HG03060 (cell line): ENCODE results near the gene DPYSL4.
"Not testable (repeated sequence)": the region's sequence is repeated elsewhere in the genome, so short reads cannot be mapped to it uniquely, and the experiment has no call there.

ENCODE experiments used
- ATAC-seq: cut with Tn5 transposase; IDR thresholded peaks from one replicate; pipeline ENCODE4 v1.9.1; 2021; ENCODE audit warnings: low read depth, moderate number of reproducible peaks; ENCODE audit not compliant: unreplicated experiment

The DPYSL4 gene

GRCh38 chr10:132204781-132205473 lies 18.2 kb downstream of the DPYSL4 start:
- no peak for ATAC-seq

DNA sequence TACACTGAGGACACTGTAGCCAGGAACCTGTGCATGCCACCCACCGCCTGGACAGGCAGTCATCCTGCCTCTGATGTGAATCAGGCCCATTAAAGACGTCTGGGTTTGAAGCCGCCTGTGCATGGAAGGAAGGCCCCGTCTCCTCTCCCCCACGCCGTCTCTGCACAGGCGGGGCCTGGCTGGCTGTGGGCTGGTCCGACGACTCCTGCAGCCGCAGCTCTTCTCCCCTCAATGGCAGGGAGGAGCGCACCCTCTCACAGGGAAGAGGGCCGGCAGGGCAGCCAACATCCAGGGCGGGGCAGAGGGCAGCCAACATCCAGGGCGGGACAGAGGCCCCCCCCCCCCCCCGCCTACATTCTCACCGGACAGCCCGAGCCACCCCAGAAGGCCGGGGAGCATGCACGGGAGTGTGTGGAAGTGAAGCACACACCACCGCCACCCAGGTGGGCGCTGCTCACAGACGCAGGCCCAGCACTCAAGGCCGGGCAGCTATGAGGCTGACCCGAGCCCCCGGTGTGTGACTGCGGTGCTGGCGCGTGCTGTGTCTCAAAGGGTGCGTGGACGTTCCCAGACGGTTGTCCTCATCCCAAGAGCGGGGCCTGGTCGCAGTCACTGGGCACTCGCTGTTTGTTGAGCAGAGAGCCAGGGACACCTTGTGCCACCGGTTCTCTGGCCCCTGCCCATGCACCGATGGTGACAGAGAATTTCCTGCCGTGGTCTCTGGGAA lies 19.1 kb downstream of the DPYSL4 start:
- ATAC-seq: no peak

DNA sequence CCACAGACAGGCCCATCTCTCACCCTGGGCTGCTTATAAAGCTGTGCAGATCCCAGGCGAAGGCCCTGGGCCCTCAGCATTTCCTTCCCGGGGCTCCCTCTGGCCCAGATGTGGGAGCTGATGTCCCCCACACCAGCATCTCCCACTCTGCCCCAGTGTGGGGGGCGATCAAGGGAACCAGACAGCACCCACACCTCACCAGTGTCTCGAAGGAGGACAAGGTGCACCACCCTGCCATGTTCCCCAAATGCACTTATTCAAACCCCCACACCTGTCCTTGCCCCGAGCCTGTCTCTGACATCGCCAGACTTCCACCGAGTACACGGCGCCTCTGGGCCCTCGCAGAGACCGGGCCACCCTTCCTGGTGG lies 19.6 kb downstream of the DPYSL4 start:
- no peak for ATAC-seq

- ATAC-seq: no peak
Observed at GRCh38 chr10:132206806-132207535, 20.2 kb downstream of the DPYSL4 start.

DNA sequence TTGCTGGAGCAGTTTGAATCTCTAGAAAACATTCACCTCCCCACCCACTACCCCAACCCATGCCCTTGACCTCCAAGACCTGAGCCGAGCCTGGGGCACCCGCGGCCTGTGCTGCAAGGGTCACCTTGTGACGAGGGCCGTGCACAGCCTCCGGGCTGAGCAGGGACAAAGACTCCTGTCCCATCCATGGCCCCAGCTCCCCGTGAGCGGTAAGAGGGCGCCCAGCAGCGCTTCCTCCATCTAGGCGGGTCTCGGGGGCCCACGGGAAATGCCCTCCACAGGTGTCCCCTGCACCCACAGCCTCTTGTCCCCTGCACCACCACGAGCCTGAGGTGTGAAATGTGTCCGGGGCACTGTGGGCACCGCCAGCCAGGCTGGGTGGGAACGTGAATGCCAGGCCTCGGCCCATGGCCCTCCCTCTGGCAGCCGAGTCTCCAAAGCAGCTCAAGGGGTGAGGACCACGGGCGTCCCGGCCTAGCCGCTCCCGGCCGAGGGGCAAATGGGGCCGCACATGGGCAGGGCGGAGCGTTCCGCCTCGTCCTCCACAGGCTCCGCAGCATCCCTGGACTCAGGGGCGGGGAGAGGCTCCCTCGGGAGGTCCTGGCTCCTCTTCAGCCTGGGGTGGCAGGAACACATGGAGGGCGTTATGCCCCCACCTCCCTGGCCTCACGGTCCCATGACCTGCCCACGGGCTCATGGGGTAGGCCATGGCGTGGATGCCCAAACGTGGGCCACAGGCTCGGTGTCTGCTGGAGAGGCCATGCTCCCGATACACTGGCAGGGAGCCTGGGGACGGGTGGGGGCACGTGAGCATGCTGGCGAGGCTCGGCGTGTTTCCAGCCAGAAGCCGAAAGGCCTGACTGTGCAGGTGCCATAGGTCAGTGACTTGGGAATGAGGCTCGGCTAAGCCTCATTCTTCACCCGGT lies 21.1 kb downstream of the DPYSL4 start:
- ATAC-seq: no peak

- no peak for ATAC-seq
Observed at GRCh38 chr10:132208462-132209050, 21.8 kb downstream of the DPYSL4 start.

- ATAC-seq: no peak
Observed at GRCh38 chr10:132209130-132209529, 22.4 kb downstream of the DPYSL4 start.

GRCh38 chr10:132209978-132210530 lies 23.3 kb downstream of the DPYSL4 start:
- no peak for ATAC-seq

GRCh38 chr10:132210766-132211165 lies 24.0 kb downstream of the DPYSL4 start:
- no peak for ATAC-seq

- no peak for ATAC-seq
Observed at GRCh38 chr10:132211246-132211645, 24.5 kb downstream of the DPYSL4 start.

DNA sequence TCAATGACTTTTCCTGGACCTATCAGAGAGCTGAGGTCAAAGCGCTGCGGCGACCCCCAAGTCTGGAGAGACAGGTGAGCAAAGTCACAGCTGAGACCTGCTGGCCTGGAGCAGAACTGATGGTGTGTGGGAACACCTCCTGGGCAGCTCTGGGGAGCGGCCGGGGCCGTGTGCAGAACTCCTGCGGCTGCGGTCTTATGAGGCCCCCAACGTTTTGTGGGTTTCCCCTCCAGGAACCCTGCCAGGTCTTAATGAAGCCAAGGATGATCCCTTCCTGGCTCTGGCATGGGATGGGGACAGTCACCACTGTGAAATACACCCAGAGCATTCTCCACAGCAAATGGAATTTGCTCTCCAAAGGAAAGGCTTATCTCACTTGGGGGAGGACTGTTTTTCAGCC lies 26.1 kb downstream of the DPYSL4 start:
- ATAC-seq: no peak

DNA sequence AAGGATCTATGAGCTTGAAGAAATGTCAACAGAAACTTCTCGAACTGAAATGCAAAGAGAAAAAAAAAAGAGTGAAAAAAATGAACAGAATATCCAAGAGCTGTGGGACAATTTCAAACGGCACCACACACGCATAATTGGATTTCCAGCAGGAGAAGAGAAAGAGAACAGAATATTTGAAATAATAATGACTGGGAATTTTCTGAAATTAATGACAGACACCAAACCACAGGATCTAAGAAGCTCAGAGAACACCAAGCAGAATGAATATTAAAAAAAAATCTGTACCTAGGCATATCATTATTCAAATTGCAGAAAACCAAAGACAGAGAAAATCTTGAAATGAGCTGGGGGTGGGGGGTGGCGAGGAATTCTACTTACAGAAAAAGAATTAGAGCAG lies 27.2 kb downstream of the DPYSL4 start:
- no peak for ATAC-seq

- ATAC-seq: not testable (repeated sequence)
Observed at GRCh38 chr10:132216441-132216840, 29.7 kb downstream of the DPYSL4 start.

DNA sequence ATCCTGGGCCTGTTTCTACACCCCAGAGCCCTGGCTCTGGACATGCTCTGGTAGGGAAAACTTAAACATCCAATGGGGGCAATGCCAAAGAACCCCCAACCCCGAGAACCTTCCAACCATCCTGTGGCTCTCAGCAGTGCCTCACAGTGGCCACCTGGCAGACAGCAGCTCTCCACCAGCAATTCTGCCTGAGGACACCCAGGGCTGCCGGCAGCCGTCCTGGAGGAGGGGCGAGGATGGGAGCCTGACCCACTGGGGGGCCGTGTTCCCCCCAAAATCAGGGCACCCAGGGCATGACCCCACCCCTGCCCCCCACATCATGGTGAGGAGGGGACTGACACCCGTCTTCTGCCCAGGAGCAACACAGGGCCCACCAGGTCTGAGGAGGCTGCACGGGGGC lies 32.7 kb downstream of the DPYSL4 start:
- ATAC-seq: no peak

GRCh38 chr10:132220061-132220460 lies 33.3 kb downstream of the DPYSL4 start:
- no peak for ATAC-seq

GRCh38 chr10:132220996-132221395 lies 34.2 kb downstream of the DPYSL4 start:
- not testable (repeated sequence) for ATAC-seq

GRCh38 chr10:132222726-132223125 lies 36.0 kb downstream of the DPYSL4 start:
- ATAC-seq: no peak

GRCh38 chr10:132223156-132223590 lies 36.4 kb downstream of the DPYSL4 start:
- no peak for ATAC-seq

GRCh38 chr10:132223611-132224342 lies 37.0 kb downstream of the DPYSL4 start:
- no peak for ATAC-seq
